Activated T-helper 2 cell treated with anti-CD3 and anti-CD28 coated beads, Interferon-gamma antibody, Interleukin-2, Interleukin-4, amounts not matched to agents 10 μg/mL and 5 μg/mL and 100 μg/mL, durations not matched to agents 14 hours and 24 hours and 36 hours (primary cell): ENCODE data around the gene SCFD2. TPM values are rescaled to one million over a fixed set of nuclear protein-coding genes. Genes with fewer than 3 reads are reported as not detected.
"Not testable (repeated sequence)": the region's sequence is repeated elsewhere in the genome, so short reads cannot be mapped to it uniquely, and the experiment has no call there.

Experiments
- DNase-seq: peaks from one replicate; pipeline ENCODE4 v3.0.0; 2021; ENCODE audit warnings: low spot score
- H3K27ac Mint-ChIP-seq: one replicate; pipeline ENCODE4 v1.8.0; 2021; ENCODE audit warnings: mixed read lengths
- H3K27me3 Mint-ChIP-seq: one replicate; pipeline ENCODE4 v1.8.0; 2021; ENCODE audit warnings: low read depth, mixed read lengths
- H3K36me3 Mint-ChIP-seq: one replicate; pipeline ENCODE4 v1.8.0; 2021; ENCODE audit warnings: low read depth, mixed read lengths
- H3K4me1 Mint-ChIP-seq: one replicate; pipeline ENCODE4 v1.8.0; 2021; ENCODE audit warnings: low read depth, mixed read lengths
- H3K4me3 Mint-ChIP-seq: one replicate; pipeline ENCODE4 v1.8.0; 2021; ENCODE audit warnings: low read depth, mild to moderate bottlenecking, moderate library complexity, mixed read lengths
- H3K9me3 Mint-ChIP-seq: one replicate; pipeline ENCODE4 v1.8.0; 2021; ENCODE audit warnings: mixed read lengths
- intact Hi-C: fragments of 100-400 bp; cut with micrococcal nuclease; formaldehyde crosslinking; loops from one replicate; pipeline ENCODE4 v1.15.1; 2023
- total RNA-seq: library from RNA; stranded (reverse); gene quantifications from 2 replicates; pipeline ENCODE4 v1.2.3, GENCODE V29; 2022

The SCFD2 gene
- total RNA-seq, 1 donor from 2014 or later = 26.3 TPM

DNA sequence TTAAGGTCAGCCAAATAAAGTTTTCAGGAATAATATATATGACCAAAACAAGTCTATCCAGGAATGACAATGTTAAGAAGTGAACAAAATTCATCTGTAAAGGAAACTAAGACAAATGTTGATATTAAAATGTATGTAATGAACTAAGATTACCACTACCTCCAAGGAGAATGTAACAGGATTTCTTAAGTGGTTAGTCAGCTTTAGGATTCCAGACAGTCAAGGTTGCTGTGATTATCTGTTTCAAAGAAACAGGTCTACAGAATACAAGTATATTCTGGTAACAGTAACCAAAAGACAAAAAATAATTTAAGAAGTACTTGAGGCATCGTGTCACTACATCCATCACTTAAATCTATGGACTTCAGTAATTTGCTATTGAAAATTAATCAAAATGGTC, 172.8 kb downstream of the SCFD2 start:
- Mint-ChIP-seq H3K4me1 (no peaks in the 10 kb centered on the region), H3K36me3 (no peaks in the 10 kb centered on the region), H3K9me3 (no peaks in the 10 kb centered on the region), H3K4me3 (no peak overlapping the region), H3K27ac (no peak overlapping the region), H3K27me3 (no peaks in the 10 kb centered on the region)
- intact Hi-C loops = no loop called here
- no peak for DNase-seq

DNA sequence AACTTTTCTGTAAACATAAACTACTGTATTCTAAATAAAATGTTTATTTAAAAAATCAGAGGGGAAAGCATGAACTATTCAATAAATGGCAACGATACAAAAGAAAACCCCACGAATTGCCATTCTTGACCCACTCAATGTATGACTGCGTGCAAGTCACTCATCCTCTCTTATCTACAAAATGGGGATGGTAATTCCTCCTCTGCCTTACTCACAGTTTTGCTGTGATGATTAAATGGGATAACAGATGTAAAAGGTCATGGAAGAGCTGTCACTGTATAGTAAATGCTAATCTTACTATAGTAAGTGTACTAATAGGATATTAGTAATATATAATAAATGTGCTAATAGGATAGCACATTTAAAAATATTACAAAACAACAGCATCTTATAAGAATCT, 173.4 kb downstream of the SCFD2 start:
- Mint-ChIP-seq H3K27me3 (no peaks in the 10 kb centered on the region), H3K27ac (no peak overlapping the region), H3K9me3 (no peaks in the 10 kb centered on the region), H3K36me3 (no peaks in the 10 kb centered on the region), H3K4me1 (no peaks in the 10 kb centered on the region), H3K4me3 (no peak overlapping the region)
- intact Hi-C loops = no loop called here
- no peak for DNase-seq

DNA sequence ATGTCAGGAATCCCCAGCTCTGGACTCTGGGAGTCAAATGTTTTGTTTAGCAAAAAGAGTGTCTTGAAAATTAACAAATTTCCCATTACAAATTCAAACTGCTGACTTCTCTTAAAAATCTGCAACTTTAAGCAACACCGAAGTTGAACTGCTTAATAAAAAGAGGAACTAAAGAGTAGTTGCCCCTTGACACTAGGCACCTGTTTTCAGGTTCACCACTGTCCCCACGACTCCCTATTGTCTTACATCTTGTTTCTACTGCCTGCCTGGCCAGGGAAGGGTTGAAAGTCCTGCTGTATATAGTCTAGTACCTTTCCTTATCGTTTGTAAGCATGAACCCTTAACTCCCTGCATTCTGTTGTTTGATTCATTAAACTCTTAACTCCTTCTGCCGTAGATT, 173.9 kb downstream of the SCFD2 start:
- H3K9me3 Mint-ChIP-seq = no peaks in the 10 kb centered on the region
- no peaks in the 10 kb centered on the region for H3K36me3 Mint-ChIP-seq
- H3K4me3 Mint-ChIP-seq = no peak overlapping the region
- no peaks in the 10 kb centered on the region for H3K27me3 Mint-ChIP-seq
- intact Hi-C loops = no loop called here
- no peak for DNase-seq
- no peak overlapping the region for H3K27ac Mint-ChIP-seq
- no peaks in the 10 kb centered on the region for H3K4me1 Mint-ChIP-seq

DNA sequence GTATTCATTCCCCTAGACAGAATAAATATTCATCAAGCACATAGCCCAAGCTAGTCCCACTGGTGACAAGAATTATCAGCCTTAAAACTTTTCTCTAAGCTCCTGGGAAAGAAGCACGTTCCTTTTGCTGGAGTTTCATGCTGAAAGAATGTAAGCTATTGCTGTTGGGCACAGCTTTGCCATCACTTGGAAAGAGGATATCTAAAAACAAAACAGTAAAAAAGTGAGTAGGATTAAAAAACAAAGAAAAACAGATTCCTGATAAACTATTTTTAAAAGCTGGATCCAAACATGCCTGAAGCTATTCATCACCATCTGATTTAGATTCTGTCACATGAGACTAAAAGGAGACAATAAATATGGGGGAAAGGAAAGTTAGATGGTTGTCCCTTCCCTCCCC, 176.8 kb downstream of the SCFD2 start:
- H3K36me3 Mint-ChIP-seq = no peaks in the 10 kb centered on the region
- no peaks in the 10 kb centered on the region for H3K4me1 Mint-ChIP-seq
- H3K27me3 Mint-ChIP-seq = no peaks in the 10 kb centered on the region
- no peaks in the 10 kb centered on the region for H3K9me3 Mint-ChIP-seq
- no peak overlapping the region for H3K27ac Mint-ChIP-seq
- intact Hi-C loops = no loop called here
- no peak for DNase-seq
- H3K4me3 Mint-ChIP-seq = no peak overlapping the region

DNA sequence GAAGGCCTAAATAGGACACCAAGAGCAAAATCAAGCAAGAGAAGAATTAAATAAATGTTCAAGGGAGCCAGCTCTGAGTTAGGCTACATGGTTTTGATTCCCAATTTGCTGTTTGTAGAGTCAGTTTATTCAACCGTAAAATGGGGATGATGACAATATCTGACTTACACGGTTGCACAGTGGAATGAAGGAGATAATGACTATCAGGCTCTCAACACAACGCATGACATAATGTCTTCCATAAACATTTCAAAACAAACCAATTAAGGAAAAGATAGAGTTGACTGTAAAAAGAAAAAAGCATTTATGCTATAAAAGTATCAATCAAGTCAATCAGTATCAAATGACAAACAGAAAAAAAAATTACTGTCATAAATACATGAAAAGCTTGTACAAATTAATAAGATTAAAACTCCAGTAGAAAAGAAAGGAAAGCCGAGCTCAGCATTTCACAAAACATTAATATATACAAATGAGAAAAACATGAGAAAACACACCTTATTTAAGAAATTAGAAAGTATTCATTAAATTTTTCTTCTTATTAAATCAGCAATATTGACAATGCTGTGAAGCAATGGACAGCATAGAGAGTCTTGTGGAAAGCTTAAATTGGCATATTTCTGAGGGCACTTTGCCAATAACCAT, 179.0 kb downstream of the SCFD2 start:
- intact Hi-C loops = no loop called here
- H3K36me3 Mint-ChIP-seq = peaks cover 10% of the 10 kb centered on the region
- H3K9me3 Mint-ChIP-seq = peaks cover 9% of the 10 kb centered on the region
- H3K4me1 Mint-ChIP-seq = no peaks in the 10 kb centered on the region
- H3K27ac Mint-ChIP-seq = no peak overlapping the region
- no peak overlapping the region for H3K4me3 Mint-ChIP-seq
- H3K27me3 Mint-ChIP-seq = no peaks in the 10 kb centered on the region
- DNase-seq = no peak

DNA sequence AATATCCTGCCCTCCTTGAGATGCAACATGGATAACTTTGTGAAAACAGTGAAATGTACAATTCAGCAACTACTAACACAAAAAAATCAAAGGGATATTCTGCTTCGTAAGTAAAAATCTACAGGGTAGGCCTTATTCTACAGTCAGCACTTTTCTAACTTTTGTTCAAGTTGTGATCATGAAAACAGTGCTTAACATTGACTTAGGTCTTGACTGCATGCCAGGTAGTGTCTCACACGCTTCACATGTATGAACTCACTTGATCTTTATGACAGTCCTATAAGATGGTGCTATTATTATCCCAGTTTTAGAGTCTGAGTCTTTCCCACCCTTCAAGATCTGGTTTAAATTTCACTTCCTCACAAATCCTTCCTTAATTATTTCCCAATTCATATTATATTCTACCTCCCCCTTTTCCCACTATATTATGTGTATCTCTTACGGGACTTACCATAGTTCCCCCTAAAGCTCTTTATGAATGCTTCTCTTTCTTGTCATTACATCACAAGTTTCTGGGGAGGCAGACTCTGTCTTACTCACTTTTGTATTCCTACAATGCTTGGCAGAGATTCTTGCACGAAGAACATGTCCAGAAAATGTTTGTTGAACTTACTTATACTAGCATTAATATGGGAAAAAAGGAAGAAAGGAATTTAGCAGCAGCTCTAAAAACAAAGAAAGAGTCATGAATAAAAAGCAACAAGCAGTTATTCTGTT, 179.8 kb downstream of the SCFD2 start:
- H3K9me3 Mint-ChIP-seq = peaks cover 9% of the 10 kb centered on the region
- no peak overlapping the region for H3K27ac Mint-ChIP-seq
- no peaks in the 10 kb centered on the region for H3K27me3 Mint-ChIP-seq
- no peak overlapping the region for H3K4me3 Mint-ChIP-seq
- intact Hi-C loops = no loop called here
- DNase-seq = no peak
- no peaks in the 10 kb centered on the region for H3K4me1 Mint-ChIP-seq
- peaks cover 10% of the 10 kb centered on the region for H3K36me3 Mint-ChIP-seq

DNA sequence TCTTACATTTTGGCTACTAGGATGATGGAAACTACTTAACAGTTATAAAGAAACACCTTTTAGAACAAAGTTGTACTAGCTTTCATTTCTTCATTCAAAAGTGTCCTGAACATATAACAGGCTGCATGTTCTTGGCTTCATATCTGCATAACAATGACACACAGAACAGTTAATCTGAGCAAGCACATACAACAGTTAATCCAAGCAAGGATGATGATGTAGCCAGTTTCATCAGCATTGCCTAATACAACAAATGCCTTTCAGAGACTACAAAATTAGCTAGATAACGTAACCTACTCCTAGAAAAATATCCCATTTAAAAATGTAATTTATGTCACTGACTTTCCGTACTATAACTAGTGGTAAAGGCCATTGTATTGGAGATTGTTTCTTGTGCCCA, 182.1 kb downstream of the SCFD2 start:
- Mint-ChIP-seq H3K4me3 (no peak overlapping the region), H3K27me3 (no peaks in the 10 kb centered on the region), H3K36me3 (peaks cover 16% of the 10 kb centered on the region), H3K9me3 (peaks cover 28% of the 10 kb centered on the region), H3K27ac (no peak overlapping the region), H3K4me1 (no peaks in the 10 kb centered on the region)
- DNase-seq = no peak
- intact Hi-C loops = no loop called here

DNA sequence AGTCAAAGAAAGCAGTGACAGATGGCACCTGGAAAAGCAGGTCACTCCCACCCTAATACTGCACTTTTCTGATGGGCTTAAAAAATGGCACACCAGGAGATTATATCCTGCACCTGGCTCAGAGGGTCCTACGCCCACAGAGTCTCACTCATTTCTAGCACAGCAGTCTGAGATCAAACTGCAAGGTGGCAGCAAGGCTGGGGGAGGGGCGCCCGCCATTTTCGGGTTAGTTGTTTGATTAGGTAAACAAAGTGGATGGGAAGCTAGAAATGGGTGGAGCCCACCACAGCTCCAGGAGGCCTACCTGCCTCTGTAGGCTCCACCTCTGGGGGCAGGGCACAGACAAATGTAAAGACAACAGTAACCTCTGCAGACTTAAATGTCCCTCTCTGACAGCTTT, 188.1 kb downstream of the SCFD2 start:
- Mint-ChIP-seq H3K4me1 (peaks cover 11% of the 10 kb centered on the region), H3K9me3 (peaks cover 50% of the 10 kb centered on the region), H3K36me3 (peaks cover 23% of the 10 kb centered on the region)
- H3K4me3 Mint-ChIP-seq, H3K27ac Mint-ChIP-seq, intact Hi-C loops, DNase-seq, H3K27me3 Mint-ChIP-seq: not testable (repeated sequence)

DNA sequence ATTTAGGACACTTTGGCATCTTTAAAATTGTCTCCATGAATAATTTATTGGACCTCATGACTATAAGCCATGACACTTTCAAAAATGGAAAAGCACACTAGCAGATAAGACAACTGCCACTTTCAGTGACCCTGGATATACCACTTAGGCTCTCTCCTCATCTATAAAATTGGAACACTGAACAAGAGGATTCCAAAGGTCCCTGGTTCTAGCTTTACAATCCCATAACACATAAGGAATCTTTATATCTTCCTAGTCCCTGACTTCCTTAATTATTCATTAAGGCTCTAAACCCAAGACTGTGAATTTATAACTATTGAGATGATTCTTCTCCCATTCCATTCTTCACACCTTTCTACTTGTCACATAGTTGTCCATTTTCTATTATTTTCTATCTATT, 190.2 kb downstream of the SCFD2 start:
- Mint-ChIP-seq H3K27ac (no peak overlapping the region), H3K4me3 (no peak overlapping the region), H3K4me1 (peaks cover 16% of the 10 kb centered on the region), H3K27me3 (no peaks in the 10 kb centered on the region), H3K9me3 (peaks cover 52% of the 10 kb centered on the region), H3K36me3 (peaks cover 23% of the 10 kb centered on the region)
- intact Hi-C loops = no loop called here
- DNase-seq = no peak

DNA sequence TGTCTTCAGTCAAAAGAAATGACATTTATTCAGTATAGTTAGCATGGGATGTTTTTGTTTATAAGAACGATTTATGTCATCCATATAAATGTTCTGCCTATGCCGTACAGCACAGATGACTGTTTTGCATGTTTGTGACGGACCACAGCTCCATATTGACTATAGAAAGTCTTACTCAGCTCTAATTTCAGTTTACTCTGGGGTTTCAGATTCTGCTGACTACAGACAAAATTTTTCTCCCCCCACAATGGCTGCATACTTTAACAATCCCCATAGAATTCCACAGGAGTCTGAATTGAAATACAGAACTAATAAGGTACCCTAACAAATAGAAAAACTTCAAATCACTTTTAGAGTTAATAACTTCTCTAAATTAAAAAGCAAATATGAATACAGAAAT, 191.0 kb downstream of the SCFD2 start:
- H3K4me3 Mint-ChIP-seq = no peak overlapping the region
- no peaks in the 10 kb centered on the region for H3K27me3 Mint-ChIP-seq
- peaks cover 44% of the 10 kb centered on the region for H3K9me3 Mint-ChIP-seq

DNA sequence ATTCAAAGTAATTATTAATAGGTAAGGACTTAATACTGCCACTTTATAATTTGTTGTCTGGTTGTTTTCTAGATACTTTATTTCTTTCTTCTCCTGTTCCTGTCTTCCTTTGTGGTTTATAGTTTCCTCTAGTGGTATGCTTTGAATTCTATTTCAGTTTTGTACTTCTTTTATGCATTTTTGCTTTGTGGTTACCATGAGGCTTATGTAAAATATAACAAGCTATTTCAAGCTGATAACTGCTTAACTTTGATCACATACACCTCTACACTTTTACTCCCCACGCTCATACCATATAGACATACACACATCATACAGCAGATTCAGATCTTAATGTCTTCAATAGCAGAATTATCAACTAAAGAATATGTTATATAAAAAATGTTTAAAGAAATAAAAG, 192.3 kb downstream of the SCFD2 start:
- DNase-seq = no peak
- Mint-ChIP-seq H3K9me3 (peaks cover 33% of the 10 kb centered on the region), H3K36me3 (peaks cover 19% of the 10 kb centered on the region), H3K27ac (no peak overlapping the region), H3K27me3 (no peaks in the 10 kb centered on the region), H3K4me3 (no peak overlapping the region), H3K4me1 (peaks cover 25% of the 10 kb centered on the region)
- intact Hi-C loops = no loop called here

More for the DNA sequence above, 191.0 kb downstream of the SCFD2 start:
- intact Hi-C loops = no loop called here
- Mint-ChIP-seq H3K4me1 (peaks cover 19% of the 10 kb centered on the region), H3K27ac (no peak overlapping the region), H3K36me3 (peaks cover 19% of the 10 kb centered on the region)
- DNase-seq = no peak

DNA sequence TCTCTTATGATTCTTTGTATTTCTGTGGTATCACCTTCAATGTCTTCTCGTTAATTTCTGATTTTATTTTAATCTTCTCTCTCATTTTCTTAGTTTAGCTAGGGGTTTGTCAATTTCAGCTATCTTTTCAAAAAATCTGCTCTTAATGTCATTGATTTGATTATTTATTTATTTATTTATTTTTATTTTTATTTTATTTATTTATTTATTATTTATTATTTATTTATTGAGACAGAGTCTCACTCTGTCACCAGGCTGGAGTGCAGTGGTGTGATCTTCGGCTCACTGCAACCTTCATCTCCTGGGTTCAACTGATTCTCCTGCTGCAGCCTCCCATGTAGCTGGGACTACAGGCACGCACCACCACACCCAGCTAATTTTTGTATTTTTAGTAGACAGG, 194.1 kb downstream of the SCFD2 start:
- Mint-ChIP-seq H3K27ac (no peak overlapping the region), H3K4me1 (peaks cover 25% of the 10 kb centered on the region), H3K27me3 (no peaks in the 10 kb centered on the region), H3K4me3 (no peak overlapping the region), H3K9me3 (peaks cover 21% of the 10 kb centered on the region), H3K36me3 (peaks cover 14% of the 10 kb centered on the region)
- no peak for DNase-seq
- intact Hi-C loops = no loop called here

DNA sequence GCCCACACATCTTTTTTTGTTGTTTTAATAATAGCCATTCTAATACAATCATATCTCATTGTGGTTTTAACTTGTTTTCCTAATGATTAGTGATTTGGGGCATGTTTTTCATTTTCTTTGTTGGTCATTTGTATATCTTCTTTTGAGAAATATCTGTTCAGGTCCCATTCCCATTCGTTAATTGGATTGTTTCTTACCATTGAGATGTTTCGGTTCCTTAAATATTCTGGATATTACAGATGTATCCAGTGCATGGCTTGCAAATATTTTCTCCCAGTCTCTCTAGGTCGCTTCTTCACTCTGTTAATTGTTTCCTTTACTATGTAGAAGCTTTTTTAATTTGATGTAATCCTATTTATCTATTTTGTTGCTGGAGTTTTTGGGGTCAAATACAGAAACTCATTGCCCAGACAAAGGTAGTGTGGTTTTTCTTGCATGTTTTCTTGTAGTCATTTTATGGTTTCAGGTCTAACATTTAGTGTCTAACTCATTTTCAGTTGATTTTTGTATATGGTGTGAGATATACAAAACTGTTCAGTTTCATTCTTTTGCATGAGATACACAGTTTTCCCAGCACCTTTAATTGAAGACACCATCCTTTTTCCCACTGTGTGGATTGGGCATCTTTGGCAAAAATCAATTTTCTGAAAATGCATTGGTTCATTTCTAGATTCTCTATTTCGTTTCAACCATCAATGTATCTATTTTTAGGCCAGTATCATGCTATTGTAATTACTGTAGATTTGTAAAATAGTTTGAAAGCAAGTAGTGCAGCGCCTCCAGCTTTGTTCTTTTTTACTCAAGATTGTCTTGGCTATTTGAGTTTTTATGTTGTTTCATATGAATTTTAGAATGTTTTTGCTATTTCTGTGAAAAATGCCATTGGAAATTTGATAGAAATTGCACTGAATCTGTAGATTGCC, 195.9 kb downstream of the SCFD2 start:
- Mint-ChIP-seq H3K4me1 (peaks cover 21% of the 10 kb centered on the region), H3K27me3 (no peaks in the 10 kb centered on the region)

More for the DNA sequence above, 195.9 kb downstream of the SCFD2 start:
- peaks cover 14% of the 10 kb centered on the region for H3K36me3 Mint-ChIP-seq
- no peak for DNase-seq
- intact Hi-C loops = no loop called here
- no peak overlapping the region for H3K4me3 Mint-ChIP-seq
- H3K27ac Mint-ChIP-seq = no peak overlapping the region
- peaks cover 27% of the 10 kb centered on the region for H3K9me3 Mint-ChIP-seq
